Measurements from ENCODE around the gene ZSWIM5. TPM values are rescaled to one million over a fixed set of nuclear protein-coding genes. Genes with fewer than 3 reads are reported as not detected.
A peak's percentile ranks its signal among the peaks of the same experiment; 100 is the strongest.

The ZSWIM5 gene
- total and polyA plus RNA-seq, 9 of the 15 experiments (the other 6 are each of a cell fraction or from before 2014, with no cell fraction given) = under 0.01 to 0.07 (median 0.03) TPM; not detected in 3

DNA sequence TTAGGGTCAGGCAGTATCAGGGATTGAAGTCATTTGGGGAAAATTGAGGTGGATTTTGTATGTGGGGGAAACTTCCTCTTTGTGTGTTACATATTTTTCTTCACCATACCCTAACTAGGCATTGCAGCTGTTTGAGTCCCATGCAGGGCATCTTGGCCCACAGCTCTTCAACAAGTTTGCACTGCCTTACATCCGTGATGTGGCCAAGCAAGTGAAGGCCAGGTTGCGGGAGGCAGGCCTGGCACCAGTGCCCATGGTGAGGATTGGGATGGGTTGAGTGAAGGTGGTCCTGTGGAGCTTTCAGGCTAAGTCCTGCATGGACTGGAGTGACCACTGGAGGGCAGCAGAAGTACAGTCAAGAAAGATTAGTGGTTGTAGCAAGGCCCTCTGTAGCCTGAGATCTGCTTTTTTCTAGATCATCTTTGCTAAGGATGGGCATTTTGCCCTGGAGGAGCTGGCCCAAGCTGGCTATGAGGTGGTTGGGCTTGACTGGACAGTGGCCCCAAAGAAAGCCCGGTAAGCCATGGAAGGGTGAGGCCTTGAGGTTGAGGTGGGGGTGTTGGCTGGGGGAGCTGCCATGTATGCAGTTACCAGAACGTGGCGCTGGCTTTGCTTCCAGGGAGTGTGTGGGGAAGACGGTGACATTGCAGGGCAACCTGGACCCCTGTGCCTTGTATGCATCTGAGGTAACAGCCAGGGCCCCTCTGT is 191.9 kb downstream of the ZSWIM5 start (continued):
- TF ChIP-seq, protein P1, sequence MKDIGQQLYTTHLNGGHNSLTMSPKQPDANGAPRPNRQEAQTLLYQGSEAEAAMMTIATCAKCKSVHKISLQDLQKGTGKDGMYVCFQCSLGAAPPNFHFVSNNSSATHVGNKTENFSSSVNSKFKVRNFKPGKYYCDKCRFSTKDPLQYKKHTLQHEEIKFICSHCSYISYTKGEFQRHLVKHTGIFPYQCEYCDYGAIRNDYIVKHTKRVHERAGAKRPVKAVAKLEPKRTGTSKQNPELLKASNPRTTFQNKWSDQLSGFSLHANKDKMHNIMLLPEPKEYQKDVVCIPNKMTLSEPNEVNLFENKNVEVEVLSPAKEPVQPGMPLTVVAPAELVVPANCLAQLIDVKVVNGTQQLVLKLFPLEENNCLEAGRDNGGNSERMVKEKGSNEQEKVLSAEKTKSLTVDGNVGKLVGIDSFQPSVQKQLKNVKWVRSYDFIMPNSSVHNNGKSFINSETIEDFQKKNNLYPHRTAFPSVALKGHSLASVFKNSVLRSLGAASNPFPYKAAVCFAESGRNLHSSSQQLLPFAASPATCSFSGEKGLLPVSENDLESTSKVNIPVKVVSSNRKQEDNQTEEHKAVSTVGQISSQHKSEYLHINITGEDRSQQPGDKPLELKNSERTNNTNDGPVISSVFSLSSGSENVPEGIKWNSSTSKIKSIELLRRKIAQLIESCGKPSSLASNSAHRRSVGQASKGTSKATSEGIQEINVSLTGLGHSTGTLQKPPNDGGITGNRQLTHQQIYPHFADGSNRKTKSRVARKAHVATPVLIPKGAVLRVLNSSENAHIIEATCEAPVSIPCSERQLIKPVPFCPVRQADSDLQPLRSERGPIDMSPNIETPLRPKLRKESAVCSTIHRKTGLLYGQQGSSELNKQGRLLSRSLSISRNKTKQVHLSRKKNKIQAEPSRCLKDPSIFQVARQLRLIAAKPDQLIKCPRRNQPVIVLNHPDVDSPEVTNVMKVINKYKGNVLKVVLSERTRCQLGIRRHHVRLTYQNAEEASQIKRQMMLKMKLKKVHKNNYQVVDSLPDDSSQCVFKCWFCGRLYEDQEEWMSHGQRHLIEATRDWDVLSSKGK (CRISPR knock-in tag; IDR thresholded peaks at IDR 0.05) = no peak
- TF ChIP-seq NONO (IDR thresholded peaks at IDR 0.05; ENCODE audit: low read depth in 2 of 2, low read length in 1 of 2) (no peak; a peak in 1 of 4 replicates), ZNF140 (CRISPR knock-in tag; IDR thresholded peaks at IDR 0.05) (no peak), EP400 (IDR thresholded peaks at IDR 0.05) (no peak; the same call in 1 of the 2 replicates), NR3C1 (CRISPR knock-in tag; IDR thresholded peaks at IDR 0.05) (peak; percentile 66; the same call in 1 of the 2 replicates), ZBED1 (IDR thresholded peaks at IDR 0.05) (no peak), ZBTB17 (CRISPR knock-in tag; IDR thresholded peaks at IDR 0.05) (peak; percentile 48), ELF1 (tag; IDR thresholded peaks at IDR 0.05) (no peak), SNRNP70 (optimal IDR thresholded peaks at IDR 0.05; ENCODE audit: low read depth, low read length) (no peak), JUNB (CRISPR knock-in tag; conservative IDR thresholded peaks at IDR 0.05) (no peak)
- TF ChIP-seq, protein P2, sequence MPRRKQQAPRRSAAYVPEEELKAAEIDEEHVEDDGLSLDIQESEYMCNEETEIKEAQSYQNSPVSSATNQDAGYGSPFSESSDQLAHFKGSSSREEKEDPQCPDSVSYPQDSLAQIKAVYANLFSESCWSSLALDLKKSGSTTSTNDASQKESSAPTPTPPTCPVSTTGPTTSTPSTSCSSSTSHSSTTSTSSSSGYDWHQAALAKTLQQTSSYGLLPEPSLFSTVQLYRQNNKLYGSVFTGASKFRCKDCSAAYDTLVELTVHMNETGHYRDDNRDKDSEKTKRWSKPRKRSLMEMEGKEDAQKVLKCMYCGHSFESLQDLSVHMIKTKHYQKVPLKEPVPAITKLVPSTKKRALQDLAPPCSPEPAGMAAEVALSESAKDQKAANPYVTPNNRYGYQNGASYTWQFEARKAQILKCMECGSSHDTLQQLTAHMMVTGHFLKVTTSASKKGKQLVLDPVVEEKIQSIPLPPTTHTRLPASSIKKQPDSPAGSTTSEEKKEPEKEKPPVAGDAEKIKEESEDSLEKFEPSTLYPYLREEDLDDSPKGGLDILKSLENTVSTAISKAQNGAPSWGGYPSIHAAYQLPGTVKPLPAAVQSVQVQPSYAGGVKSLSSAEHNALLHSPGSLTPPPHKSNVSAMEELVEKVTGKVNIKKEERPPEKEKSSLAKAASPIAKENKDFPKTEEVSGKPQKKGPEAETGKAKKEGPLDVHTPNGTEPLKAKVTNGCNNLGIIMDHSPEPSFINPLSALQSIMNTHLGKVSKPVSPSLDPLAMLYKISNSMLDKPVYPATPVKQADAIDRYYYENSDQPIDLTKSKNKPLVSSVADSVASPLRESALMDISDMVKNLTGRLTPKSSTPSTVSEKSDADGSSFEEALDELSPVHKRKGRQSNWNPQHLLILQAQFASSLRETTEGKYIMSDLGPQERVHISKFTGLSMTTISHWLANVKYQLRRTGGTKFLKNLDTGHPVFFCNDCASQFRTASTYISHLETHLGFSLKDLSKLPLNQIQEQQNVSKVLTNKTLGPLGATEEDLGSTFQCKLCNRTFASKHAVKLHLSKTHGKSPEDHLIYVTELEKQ (CRISPR knock-in tag; IDR thresholded peaks at IDR 0.05) = no peak
- TF ChIP-seq, protein P3, sequence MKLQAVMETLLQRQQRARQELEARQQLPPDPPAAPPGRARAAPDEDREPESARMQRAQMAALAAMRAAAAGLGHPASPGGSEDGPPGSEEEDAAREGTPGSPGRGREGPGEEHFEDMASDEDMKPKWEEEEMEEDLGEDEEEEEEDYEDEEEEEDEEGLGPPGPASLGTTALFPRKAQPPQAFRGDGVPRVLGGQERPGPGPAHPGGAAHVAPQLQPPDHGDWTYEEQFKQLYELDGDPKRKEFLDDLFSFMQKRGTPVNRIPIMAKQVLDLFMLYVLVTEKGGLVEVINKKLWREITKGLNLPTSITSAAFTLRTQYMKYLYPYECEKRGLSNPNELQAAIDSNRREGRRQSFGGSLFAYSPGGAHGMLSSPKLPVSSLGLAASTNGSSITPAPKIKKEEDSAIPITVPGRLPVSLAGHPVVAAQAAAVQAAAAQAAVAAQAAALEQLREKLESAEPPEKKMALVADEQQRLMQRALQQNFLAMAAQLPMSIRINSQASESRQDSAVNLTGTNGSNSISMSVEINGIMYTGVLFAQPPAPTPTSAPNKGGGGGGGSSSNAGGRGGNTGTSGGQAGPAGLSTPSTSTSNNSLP (IDR thresholded peaks at IDR 0.05; ENCODE audit: borderline replicate concordance, low read depth, low read length) = no peak
- TF ChIP-seq, protein P4, sequence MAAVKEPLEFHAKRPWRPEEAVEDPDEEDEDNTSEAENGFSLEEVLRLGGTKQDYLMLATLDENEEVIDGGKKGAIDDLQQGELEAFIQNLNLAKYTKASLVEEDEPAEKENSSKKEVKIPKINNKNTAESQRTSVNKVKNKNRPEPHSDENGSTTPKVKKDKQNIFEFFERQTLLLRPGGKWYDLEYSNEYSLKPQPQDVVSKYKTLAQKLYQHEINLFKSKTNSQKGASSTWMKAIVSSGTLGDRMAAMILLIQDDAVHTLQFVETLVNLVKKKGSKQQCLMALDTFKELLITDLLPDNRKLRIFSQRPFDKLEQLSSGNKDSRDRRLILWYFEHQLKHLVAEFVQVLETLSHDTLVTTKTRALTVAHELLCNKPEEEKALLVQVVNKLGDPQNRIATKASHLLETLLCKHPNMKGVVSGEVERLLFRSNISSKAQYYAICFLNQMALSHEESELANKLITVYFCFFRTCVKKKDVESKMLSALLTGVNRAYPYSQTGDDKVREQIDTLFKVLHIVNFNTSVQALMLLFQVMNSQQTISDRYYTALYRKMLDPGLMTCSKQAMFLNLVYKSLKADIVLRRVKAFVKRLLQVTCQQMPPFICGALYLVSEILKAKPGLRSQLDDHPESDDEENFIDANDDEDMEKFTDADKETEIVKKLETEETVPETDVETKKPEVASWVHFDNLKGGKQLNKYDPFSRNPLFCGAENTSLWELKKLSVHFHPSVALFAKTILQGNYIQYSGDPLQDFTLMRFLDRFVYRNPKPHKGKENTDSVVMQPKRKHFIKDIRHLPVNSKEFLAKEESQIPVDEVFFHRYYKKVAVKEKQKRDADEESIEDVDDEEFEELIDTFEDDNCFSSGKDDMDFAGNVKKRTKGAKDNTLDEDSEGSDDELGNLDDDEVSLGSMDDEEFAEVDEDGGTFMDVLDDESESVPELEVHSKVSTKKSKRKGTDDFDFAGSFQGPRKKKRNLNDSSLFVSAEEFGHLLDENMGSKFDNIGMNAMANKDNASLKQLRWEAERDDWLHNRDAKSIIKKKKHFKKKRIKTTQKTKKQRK (IDR thresholded peaks at IDR 0.05; ENCODE audit: borderline replicate concordance, low read depth, low read length) = 0 out of 2 replicates have a peak, but pooled peaks have one; percentile 6
